ENCODE results near the gene FGF11.
A peak's percentile ranks its signal among the peaks of the same experiment; 100 is the strongest.

FGF11 gene

DNA sequence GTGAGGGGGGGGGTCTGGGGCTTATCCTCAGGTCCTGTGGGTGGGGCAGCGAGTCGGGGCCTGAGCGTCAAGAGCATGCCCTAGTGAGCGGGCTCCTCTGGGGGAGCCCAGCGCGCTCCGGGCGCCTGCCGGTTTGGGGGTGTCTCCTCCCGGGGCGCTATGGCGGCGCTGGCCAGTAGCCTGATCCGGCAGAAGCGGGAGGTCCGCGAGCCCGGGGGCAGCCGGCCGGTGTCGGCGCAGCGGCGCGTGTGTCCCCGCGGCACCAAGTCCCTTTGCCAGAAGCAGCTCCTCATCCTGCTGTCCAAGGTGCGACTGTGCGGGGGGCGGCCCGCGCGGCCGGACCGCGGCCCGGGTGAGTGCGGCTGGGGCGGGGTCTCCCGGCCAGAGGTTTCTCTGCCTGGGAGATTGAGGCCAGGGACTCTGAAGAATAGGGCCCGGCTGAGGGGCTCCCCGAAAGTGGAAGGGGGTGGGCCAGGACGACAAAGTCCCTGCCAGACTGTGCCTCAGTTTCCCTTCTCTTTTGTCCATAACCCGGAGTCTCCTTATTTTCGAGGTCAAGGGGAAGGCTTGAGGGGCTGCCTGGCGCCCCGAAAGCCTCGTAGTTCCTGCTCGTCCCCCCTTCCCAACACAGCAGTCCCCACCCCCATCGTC, at the start of gene FGF11:
Gene FGF11 (plus strand): TSS at position 51 of the 651 bp plus-strand sequence. CDS start 109 bp downstream, at position 160.
- DNase-seq (ENCODE audit: low read depth, low spot score): no peak

DNA sequence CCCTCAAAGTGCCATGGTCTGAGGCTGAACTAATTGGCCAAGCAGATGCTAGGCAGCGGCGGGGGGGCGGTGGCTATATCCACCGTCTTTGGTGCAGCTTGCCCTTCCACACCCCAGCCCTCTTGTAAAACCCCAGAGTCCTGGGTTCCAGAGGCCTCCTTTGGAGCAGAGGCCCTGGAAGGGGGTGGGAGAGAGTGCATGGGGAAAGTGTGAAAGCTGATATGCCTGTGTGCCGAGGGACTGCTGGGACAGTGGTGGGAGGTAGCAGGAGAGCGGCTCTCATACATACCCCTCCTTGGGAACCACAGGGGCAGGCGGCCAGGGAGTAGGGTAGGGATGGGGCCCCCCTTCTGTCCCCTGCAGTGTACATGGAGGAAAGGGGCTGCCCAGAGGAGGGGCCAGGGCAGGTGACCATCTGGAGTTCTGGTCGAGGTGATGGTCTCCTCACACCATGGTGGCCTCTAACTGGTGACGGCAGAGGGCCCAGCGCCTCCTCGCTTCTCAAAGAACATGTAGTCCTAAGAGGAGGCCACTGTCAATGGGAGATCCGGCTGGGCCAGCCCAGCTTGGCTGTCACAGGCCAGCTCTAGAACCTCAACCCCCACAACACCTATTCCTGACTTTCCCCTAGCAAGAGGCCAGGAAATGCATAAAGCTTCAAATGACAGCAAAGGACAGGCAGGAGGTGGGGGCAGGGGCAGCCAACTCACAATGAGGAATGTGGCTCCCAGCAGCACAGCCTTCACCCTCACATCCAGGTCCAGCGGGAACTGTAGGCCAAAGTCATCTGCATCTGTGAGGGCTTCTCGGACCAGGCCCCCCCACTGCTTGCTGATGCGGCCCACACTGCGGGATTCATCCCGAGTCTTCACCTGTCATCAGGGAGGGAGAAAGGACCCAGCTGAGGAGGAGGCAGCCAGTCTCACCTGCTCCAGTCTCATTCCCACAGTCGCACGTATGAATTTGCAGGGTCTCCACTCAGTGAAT, 49.1 kb upstream of the FGF11 start:
- DNase-seq (ENCODE audit: low read depth, low spot score): no peak

DNA sequence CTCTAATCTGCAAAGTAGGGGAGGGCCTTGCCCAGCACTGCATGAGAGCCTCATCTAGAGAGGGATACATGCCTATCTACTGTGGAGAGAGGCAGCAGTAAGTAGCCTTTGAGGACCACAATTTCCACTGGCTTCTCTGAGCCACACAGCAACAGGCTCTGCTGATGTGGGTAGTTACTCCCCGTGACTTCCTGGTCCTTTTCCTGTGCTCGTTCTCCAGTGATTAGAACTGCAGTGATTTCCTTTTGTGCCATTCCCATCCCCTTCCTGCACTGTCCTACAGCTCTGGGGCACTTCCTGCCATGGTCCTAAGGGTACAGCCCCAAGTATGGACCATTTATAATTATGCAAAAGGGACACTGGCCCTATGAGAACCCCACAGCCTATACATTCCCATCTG, 48.0 kb upstream of the FGF11 start:
- no peak for DNase-seq (ENCODE audit: low read depth, low spot score)

DNA sequence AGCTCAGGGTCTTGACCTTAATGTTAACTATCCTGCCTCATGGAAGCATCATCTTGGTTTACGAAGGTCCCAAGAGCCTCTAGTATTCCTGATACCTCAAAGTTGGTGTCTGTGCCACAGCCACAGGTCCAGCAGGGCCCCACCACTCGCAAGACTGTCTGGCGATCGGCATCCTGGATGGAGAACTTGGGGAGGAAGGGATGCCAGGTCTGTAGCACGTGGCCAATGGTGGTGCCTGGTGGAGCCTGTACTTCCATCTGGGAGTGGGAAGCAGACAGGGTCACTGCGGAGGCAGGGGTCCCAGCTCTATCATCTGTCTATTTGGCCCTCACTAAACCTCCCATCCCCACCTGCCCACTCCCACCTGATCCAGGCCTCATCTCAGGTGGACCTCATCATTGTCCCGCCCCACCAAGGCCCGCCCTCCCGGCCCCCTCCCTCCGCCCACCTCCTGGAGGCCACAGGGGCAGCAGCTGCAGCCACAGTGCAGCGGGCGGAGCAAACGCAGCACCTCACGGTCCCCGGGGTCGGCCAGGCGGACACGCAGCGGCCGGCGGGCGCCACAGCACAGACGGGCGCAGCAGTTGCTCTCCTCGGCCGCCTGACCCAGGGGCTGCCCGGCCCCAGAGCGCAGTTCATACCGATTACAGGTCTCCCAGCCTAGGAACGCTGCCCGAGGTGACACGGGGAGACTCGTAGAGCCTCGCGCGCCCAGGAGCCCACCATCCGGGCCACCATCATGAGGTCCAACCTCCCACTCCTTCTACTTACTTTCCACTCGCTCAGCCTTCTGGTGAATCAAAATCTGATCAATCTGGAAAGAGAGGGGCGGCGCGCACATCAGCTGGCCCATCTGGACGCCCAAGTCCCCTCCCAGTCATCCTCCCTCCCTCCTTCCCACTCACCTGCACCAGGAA, 46.4 kb upstream of the FGF11 start:
- no peak for DNase-seq (ENCODE audit: low read depth, low spot score)

DNA sequence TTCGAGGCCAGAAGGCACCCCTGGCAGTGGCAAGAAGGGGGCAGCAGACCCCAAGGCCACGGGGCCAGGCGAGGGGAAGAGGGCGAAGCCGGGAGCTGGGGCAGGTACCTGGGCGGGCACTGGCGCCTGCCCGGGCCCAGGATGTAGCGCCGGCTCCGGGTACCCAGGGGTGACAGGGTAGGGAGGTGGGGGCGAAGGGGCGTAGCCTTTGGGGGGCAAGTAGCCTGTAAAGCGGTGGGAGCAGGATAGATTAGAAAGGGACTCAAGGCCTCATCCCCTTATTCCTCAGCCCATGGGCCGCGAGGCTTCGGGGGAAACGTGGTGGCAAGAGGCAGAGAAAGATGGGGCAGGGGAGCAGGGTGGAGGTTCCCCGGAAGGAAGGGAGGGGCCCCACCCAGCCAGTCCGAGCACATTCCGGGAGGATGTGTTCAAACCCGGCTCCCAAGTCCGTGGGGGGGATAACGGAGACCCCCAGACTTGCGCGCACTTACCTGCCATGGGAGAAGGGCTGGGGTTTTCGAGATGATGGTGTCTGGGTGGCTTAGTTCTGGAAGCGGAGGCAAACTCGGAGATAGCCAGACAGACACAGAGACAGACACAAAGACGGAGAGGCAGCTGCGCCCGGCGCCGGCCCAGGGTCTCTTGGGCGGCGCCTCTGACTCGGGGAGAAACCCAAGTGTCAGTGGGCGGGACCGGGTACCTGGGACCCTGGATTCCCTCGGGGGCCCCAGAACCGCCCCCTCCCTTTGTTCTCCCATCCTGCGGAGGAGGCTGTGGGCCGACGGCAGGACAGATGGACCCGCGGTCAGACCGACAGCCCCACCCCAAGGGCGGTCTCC, 45.5 kb upstream of the FGF11 start:
- no peak for DNase-seq (ENCODE audit: low read depth, low spot score)

DNA sequence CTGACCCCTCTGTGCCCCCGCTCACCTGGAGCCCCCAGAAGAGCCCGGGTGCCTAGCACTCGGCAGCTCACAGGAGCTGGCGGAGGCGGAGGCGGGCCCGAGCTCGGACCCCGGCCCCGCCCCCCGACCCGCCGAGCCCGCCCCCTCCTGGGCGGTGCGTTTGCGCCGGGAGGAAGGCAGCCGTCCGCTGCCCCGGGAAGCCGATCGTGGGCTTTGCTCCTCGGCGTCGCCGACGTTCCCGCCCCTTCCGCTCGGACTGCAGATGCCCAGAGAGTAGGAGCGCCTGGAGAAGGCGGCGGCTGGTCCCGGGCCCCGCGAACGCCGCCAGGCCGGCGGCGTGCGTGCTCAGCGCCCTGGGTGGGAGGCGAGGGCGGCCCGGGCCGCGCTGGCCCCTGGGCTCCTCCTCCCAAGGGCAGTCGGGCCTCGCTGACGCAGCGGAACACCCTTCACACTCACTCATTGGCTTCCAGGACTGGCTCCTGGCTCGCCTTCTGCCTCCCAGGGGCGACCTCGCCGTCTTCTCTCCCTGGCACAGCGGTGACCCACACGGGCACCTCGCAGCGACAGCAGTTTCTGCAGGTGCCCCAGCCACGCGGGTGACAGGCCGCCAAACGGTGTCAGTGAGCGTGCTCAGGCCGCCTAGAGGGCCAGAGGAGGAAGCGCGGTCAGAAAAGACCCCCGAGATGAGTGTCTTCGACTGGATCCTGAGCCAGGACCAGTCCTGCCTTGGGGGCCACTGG, 44.7 kb upstream of the FGF11 start, which contains the start of gene PLSCR3:
Gene PLSCR3 (minus strand): TSS at position 74 of the 740 bp plus-strand sequence. CDS start 415 bp downstream, outside the sequence.
- no peak for DNase-seq (ENCODE audit: low read depth, low spot score)

DNA sequence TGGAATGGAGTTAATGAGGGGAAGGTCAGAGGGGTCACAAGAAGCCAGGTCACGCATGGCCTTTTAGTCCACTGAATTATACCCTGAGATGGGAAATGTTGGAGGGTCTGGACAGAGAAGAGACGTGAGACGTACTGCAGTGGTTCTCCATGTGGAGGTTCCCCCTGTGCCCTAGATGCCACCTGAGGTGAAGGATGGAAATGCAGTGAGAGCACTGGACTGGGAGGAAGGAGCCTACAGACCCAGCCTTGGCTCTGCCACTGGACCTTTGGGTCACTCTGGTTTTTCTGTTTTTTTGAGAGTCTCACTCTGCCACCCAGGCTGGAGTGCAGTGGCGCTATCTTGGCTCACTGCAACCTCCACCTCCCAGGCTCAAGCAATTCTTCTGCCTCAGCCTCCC, 43.2 kb upstream of the FGF11 start:
- no peak for DNase-seq (ENCODE audit: low read depth, low spot score)

DNA sequence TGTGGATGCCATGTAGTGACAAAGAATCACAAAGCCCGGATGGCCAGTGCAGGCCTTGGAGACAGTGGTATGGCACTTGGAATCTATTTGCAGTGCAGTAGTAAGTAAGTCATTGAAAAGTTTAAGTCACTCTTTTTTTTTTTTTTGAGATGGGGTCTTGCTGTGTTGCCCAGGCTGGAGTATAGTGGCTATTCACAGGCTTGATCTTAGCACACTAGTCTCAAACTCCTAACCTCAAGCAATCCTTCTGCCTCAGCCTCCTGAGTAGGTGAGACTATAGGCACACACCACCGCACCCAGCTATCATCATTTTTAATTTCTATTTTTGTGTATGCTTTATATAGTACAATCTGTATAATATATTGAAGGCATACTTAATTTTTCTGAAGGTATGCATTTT, 40.7 kb upstream of the FGF11 start:
- DNase-seq (ENCODE audit: low read depth, low spot score): no peak

DNA sequence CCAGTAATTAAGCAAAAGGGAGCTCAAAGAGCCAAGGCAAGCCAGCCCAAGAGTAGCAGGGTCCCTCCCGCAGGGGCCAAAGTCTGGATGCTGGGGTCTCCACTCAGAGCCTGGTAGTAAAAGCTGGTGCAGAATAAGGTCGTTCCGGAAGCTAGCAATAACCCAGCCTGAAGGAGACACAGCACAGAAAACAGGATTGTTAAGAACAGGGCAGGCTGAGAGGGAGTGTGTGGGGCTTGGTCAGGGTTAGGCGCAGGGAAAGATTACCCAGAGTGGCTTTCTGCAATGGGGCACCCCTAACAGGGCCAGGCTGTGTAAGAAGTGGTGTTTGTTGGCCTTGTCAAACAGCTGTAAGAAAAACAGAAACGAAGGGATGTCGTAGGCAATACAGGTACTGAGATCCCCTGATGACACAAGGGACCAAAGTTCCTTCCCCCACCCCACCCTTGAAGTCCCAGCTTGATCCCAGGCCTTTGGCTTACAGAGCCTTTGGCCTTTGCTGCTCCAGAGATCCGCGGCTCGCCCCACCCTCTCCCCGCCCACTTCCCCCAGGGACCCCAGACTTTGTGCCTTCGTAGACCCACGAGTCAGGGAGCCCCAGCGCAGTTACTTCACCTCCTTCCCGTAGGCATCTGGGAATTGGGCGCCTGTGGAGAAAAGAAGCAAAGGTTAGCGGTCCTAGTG, 36.1 kb upstream of the FGF11 start:
- DNase-seq (ENCODE audit: low read depth, low spot score): no peak

DNA sequence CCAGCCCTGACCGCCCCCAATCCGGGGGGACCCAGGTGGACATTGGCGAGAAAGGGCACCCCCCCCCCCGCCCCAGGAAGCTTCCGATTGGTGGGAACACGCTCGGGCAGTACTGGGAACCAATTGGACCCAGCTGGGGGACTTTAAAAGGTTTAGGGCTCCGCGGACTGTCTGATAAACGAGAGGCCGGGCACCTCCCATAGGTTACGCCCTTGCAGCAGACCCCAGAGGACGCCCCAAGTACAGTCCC, 35.7 kb upstream of the FGF11 start:
- no peak for DNase-seq (ENCODE audit: low read depth, low spot score)

DNA sequence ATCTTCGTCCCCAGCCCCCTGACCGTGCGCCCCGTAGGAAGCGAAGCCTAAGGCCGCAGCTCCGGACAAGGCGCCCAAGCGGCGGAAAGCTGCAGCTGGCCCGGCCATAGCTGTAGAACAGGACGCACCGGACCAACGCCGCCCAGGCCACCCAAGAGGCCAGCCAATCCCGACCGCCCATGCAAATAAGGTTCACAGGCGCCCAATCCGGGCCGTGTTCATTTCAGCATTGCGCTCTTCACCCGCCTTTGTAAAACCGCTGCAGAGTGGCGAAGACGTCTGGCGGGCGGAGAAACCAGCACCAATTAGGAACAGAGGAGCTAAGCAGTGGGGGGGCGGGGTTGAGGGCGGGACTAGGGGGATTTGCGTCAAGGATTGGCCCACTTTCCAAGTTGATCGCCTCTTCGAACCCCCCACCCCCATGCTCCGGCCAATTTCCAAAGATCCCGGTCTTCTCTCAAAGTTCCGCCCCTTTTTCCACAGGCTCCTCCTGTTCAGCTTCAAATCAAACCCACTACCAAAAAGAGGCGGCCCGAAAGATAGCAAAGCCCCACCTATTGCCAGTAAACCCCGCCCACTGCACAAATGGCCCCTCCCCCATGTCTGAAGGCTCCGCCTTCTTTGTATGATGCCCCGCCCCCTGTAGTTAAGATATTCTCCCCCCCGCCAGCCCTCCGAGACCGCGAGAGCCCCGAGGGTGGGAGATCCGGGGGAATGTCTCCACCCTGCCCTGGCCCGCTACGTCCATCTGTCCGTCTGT, 35.2 kb upstream of the FGF11 start, which contains the start of gene TMEM256:
Gene TMEM256 (minus strand): TSS at position 121 of the 760 bp plus-strand sequence. CDS start 13 bp downstream, at position 108.
- peak; percentile 97 for DNase-seq (ENCODE audit: low read depth, low spot score)

DNA sequence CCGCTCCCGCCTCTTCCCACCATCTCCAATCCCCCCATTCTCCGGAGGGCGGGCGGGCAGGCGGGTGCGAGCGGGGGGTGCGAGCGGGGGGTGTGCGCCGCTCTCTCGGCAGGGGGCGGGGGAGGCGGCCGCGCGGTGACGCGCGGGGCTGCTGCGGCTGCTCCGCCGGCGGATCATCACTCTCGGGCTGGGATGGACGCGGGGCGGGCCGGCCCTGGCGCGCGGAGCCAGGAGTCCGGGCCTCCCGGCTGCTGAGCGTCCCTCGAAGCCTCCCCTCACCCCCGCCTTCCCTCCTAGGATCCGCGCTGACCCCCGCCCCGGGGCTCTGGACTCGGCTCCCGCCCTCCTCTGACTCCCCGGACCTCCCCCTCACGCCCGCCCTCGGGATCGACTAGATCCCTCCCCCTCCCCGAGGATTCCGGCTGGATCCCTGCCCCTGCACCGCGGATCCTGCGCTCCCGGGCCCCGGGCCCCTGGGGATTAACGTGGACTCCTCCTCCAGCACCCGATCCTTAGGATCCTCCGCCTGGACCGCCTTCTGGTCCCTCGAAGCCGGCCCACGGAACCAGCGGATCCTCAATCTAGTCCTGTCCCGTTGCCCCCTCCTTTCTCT, 34.5 kb upstream of the FGF11 start:
- DNase-seq (ENCODE audit: low read depth, low spot score): no peak

DNA sequence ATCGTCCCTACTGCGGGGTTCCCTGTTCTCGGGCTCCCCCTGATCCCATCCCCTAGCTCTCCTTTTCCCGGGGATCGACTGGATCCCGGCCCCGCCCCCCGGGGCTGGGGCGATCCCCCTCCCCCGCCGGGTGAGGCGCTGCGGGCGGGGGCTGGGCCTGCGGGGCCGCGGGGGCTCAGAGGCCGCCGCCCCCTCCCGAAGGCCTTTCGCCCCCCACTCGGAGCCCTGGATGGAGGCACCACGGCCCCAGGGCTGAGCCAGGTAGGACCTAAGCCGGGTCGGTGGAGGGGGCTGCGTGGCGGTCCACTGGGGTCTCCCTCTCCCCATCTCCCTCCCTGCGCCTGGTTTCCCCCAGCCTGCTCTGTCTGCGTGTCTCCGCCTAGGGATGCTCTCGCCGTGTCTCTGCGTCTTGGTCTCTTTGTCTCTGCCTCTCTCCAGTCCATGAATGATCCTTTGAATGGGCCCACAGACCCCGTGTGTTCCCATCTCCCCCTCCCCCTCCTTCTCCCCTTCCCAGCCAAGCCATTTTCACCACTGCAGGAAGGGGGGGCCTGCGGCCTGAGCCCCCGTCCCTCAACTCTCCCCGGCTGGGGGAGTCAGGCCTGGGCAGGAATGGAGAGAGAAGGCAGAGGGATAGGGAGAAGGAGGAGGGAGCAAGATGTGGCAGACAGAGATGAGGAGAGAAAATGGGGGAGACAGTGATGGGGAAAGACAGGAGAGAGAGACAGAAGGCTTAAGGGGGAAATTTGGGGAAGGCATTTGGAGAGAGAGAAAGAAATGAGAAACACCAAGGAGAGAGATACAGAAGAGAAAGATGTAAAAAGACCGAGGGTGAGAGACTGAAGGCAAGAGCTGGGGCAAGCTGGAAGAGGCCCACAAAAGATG, 33.7 kb upstream of the FGF11 start:
- DNase-seq (ENCODE audit: low read depth, low spot score): no peak

DNA sequence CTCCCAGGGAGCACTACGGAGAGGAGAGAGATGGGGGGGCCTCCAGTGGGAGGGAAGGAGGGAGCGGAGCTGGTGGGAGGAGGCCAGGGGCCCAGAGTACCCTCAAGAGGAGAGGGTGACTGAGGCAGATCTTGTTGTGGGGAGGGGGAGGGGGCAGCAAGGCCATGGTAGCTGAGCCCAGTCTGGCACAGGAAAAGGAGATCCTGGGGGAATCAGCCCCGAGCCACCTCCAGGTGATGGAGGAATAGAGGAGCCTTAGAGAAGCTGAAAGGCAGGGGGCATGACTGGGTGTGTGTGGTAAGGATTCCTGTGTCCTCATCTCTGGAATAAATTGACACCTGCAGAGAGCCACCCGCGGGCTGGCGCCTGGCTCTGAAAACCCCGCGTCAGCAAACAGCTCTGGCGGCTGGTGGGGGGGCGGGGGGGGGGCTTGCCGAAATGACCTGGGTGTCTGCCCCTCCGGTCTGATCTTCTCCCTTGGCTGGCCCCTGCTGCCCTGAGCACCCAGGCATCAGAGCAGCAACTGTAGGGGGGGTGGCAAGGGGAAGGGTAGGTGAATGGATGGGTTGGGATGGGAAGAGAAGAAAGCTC, 33.0 kb upstream of the FGF11 start:
- DNase-seq (ENCODE audit: low read depth, low spot score): no peak

DNA sequence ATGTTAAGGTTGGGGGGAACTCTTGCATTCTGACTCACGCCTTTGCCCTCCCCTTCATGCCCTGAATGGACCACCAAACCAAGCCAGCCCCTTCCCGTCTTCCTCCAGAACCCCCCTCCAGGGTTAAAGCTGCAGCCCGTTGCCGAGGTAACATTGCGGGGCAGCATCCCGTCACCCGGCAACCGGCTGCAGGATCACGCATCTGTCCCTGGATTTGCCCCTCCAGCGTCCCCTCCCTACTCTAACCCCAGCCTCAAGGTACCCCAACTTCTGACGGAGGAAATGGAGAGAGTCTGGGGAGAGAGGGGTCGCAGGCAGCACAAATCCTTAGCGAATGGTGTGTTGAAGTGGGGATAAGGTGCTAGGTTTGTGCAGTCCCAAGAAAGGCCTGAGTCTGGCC, 32.2 kb upstream of the FGF11 start:
- DNase-seq (ENCODE audit: low read depth, low spot score): no peak

DNA sequence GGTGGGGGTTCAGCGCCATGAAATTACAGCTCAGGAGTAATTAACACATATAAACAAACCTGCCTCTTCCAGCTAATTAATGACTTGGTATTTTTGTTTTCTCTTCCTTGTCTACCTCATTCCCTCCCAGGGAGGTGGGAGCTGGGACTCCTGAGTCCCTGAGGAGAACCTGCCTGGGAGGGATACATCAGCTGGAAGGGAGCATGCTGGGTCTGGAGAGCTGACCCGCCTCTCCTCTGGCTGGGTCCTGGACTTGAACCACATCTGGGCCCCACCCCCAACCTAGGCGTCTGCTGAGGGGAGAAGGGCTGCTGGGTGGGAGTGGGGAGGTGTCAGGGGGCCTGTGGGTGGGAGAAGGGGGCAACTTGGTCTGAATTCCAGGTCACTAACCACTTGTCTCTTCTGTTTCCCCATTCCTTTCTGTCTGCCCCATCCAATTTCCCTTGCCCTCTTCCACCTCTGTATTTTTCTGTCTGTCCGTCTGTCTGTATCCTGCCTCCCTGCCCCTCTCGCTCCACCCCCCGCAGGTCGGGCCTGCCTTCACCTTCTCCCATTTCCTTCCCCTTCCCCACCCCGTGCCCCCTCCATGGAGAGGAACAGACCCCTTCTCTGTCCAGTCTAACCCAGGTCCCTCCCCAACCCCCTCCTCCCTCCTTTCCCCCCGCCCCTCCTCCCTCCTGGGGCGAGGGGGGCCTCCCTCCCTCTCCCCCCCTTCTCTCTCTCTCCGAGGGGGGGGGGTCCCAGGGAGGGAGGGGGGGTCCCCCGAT, 31.6 kb upstream of the FGF11 start, which contains the start of gene NLGN2:
Gene NLGN2 (plus strand): TSS at position 361 of the 767 bp plus-strand sequence. CDS start 411 bp downstream, outside the sequence.
- no peak for DNase-seq (ENCODE audit: low read depth, low spot score)
